OCI-LY7 (cell line): ENCODE results near the gene NRXN2. TPM values are rescaled to one million over a fixed set of nuclear protein-coding genes. Genes with fewer than 3 reads are reported as not detected.

Source experiments
- BruUV-seq: library from RNA; stranded (reverse); fragments of 400-500 nt; replicated peaks from 2 replicates; lab custom pipeline; 2021; lab: Mats Ljungman, UMichigan
- CTCF ChIA-PET: fragments of 300-600 bp; sonication (Branson Sonifier 250); formaldehyde crosslinking; loops from one replicate; lab custom pipeline; 2022; ENCODE audit warnings: antibody characterized with exemption; ENCODE audit not compliant: unreplicated experiment; lab: Charles Lee
- POLR2A ChIA-PET: fragments of 300-600 bp; sonication (Branson Sonifier 250); formaldehyde crosslinking; loops from one replicate; lab custom pipeline; 2022; ENCODE audit warnings: antibody characterized with exemption; lab: Charles Lee
- DNase-seq: peaks from one replicate; pipeline ENCODE4 v3.0.0-alpha.2; 2015; ENCODE audit warnings: low spot score
- H2AFZ ChIP-seq: fragments of 200-600 bp; sonication (generic), shearing (Covaris generic); 2 replicates; pipeline ENCODE4 v1.6.1; 2014; ENCODE audit warnings: mild to moderate bottlenecking, antibody characterized with exemption, low read length, moderate library complexity
- H3K27ac ChIP-seq: fragments of 200-600 bp; sonication (generic); 2 replicates; pipeline ENCODE4 v1.5.1; 2014; ENCODE audit warnings: mixed run types, low read depth, mild to moderate bottlenecking, moderate library complexity, low read length, inconsistent platforms; ENCODE audit not compliant: poor library complexity, severe bottlenecking
- H3K36me3 ChIP-seq: fragments of 200-600 bp; sonication (generic); 2 replicates; pipeline ENCODE4 v1.6.1; 2014; ENCODE audit warnings: mild to moderate bottlenecking, antibody characterized with exemption, low read length, moderate library complexity, mixed read lengths; ENCODE audit not compliant: insufficient read depth
- H3K4me1 ChIP-seq: fragments of 200-600 bp; sonication (generic); 2 replicates; pipeline ENCODE4 v1.5.1; 2014; ENCODE audit warnings: mild to moderate bottlenecking, low read length; ENCODE audit not compliant: insufficient read depth, poor library complexity, severe bottlenecking
- H3K4me2 ChIP-seq: fragments of 200-600 bp; sonication (generic); 2 replicates; pipeline ENCODE4 v1.6.1; 2014; ENCODE audit warnings: mild to moderate bottlenecking, low read length
- H3K4me3 ChIP-seq: fragments of 200-600 bp; sonication (generic); 2 replicates; pipeline ENCODE4 v1.5.1; 2014; ENCODE audit warnings: mild to moderate bottlenecking, low read depth, low read length; ENCODE audit not compliant: poor library complexity, severe bottlenecking
- H3K79me2 ChIP-seq: fragments of 200-600 bp; sonication (generic); 2 replicates; pipeline ENCODE4 v1.6.1; 2016; ENCODE audit warnings: low read depth, mild to moderate bottlenecking, low read length, moderate library complexity, mixed read lengths; ENCODE audit not compliant: insufficient read depth
- H3K9me2 ChIP-seq: fragments of 200-600 bp; sonication (generic); 2 replicates; pipeline ENCODE4 v1.6.1; 2016; ENCODE audit warnings: mild to moderate bottlenecking, low read length, mixed read lengths; ENCODE audit not compliant: insufficient read depth
- H3K9me3 ChIP-seq: fragments of 200-600 bp; sonication (generic); 2 replicates; pipeline ENCODE4 v1.6.1; 2014; ENCODE audit warnings: mild to moderate bottlenecking, mixed run types, low read length, mixed read lengths
- H4K20me1 ChIP-seq: fragments of 200-600 bp; sonication (generic); 2 replicates; pipeline ENCODE4 v1.6.1; 2014; ENCODE audit warnings: mild to moderate bottlenecking, antibody characterized with exemption, low read length, moderate library complexity, mixed read lengths; ENCODE audit not compliant: insufficient read depth
- CTCF ChIP-seq: fragments of 200-600 bp; sonication (generic); conservative IDR thresholded peaks from 2 replicates; pipeline ENCODE4 v1.5.1; 2014; ENCODE audit warnings: mild to moderate bottlenecking, antibody characterized with exemption, low read length, moderate library complexity, mixed read lengths
- EZH2phosphoT487 ChIP-seq: fragments of 200-600 bp; sonication (generic); IDR thresholded peaks from 2 replicates; pipeline ENCODE4 v1.6.1; 2018; ENCODE audit warnings: low read depth, borderline replicate concordance, mild to moderate bottlenecking, mixed run types, antibody characterized with exemption, low read length, moderate library complexity, mixed read lengths
- intact Hi-C: fragments of 100-400 bp; cut with micrococcal nuclease; formaldehyde crosslinking; loops from one replicate; pipeline ENCODE4 v1.10.0; 2022; ENCODE audit not compliant: unreplicated experiment
- total RNA-seq, 2 experiments: library from RNA; depleted of rRNA in 1 of 2; stranded (reverse); fragments of >200 nt in 1 of 2; shearing (Covaris generic) in 1 of 2; gene quantifications; 2 replicates each; pipeline ENCODE4 v1.2.3, GENCODE V29; 2014 to 2022

The NRXN2 gene
- total RNA-seq, 2 experiments from 2014 or later, result 2.4 to 3.3 TPM

DNA sequence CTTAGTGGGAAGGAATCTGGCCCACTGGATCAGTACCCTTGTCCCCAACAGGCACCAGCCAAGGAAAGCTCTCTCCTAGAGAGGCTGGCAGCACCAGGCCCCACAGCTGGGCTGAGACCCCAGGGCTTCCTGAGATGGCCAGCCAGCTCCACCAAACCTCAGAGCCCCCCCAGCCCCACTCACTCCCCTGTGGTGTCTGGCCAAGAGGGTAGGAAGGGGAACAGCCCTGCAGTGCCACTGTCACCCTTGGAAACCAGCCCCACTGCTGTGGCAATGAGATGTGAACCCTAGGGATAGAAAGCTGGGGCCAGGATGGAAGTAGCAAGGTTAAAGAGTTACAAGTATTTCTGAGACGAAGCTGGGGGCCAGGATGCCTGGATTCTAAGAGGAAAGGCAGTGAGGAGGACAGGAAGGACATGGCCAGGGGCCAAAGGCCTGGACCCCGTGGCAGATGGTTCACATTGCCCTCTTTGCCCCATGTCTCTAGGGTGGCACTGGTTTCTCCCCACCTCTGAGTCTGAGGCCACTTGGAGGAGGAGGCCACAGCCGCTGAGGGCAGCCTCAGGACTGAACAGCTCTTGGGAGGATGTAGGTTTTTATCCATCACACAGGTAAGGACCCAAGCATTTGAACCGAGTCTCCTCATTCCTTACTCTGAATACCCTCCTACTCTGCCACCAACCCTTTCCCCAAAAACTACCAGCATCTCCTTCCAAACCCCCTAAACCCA lies 28.8 kb downstream of the NRXN2 start:
- CTCF ChIA-PET, result interaction anchor here (0.8 kb wide), 1 partner anchor 11 kb away, joined by 5 read pairs; no protein-coding TSS in a partner anchor

GRCh38 chr11:64692764-64693331 lies 30.1 kb downstream of the NRXN2 start:
- Histone ChIP-seq H3K9me3 (no peaks in the 10 kb centered on the region), H3K79me2 (no peaks in the 10 kb centered on the region), H2AFZ (no peak overlapping the region), H3K9me2 (no peaks in the 10 kb centered on the region), H3K4me3 (no peak overlapping the region), H3K36me3 (no peaks in the 10 kb centered on the region), H4K20me1 (no peaks in the 10 kb centered on the region), H3K4me2 (peak overlapping the region; percentile 8; the same call in 1 of the 2 replicates), H3K27ac (no peak overlapping the region), H3K4me1 (peaks cover 44% of the 10 kb centered on the region)
- ChIA-PET CTCF (no interaction called here), POLR2A (interaction anchor here (0.5 kb wide), 1 partner anchor 168 kb away, joined by 3 read pairs; no protein-coding TSS in a partner anchor)
- no peak for DNase-seq
- intact Hi-C loops, result no loop called here
- no TSS peak for BruUV-seq
- TF ChIP-seq CTCF (0 out of 2 replicates have a peak, but pooled peaks have one; percentile 31), EZH2phosphoT487 (no peak)

More for the DNA sequence above, 28.8 kb downstream of the NRXN2 start:
- Histone ChIP-seq H3K4me3 (peak overlapping the region; percentile 32), H3K36me3 (no peaks in the 10 kb centered on the region), H3K9me3 (no peaks in the 10 kb centered on the region), H3K79me2 (no peaks in the 10 kb centered on the region), H3K9me2 (no peaks in the 10 kb centered on the region), H2AFZ (peak overlapping the region; percentile 85; the same call in 1 of the 2 replicates), H3K4me2 (peak overlapping the region; percentile 69), H3K27ac (no peak overlapping the region), H4K20me1 (no peaks in the 10 kb centered on the region), H3K4me1 (peaks cover 34% of the 10 kb centered on the region)
- TF ChIP-seq EZH2phosphoT487 (no peak), CTCF (no peak)
- no TSS peak for BruUV-seq
- POLR2A ChIA-PET, result interaction anchor here (0.6 to 1.0 kb wide), 4 partner anchors 15 to 109 kb away, joined by 3 read pairs; partner anchors contain the start of gene SF1
- no peak for DNase-seq
- intact Hi-C loops, result no loop called here
